Activated CD8-positive, alpha-beta memory T cell treated with anti-CD3 and anti-CD28 coated beads for 24 hours (primary cell): ENCODE measurements around the gene RPTOR.

Experiments used
- DNase-seq: peaks from one replicate; pipeline ENCODE4 v3.0.0-alpha.2; 2020

The RPTOR gene

GRCh38 chr17:80836971-80837481, 292.4 kb downstream of the RPTOR start:
- no peak for DNase-seq

- DNase-seq: no peak
Observed at GRCh38 chr17:80837711-80838110, 293.1 kb downstream of the RPTOR start.

GRCh38 chr17:80838311-80839025, 293.8 kb downstream of the RPTOR start:
- DNase-seq: no peak

DNA sequence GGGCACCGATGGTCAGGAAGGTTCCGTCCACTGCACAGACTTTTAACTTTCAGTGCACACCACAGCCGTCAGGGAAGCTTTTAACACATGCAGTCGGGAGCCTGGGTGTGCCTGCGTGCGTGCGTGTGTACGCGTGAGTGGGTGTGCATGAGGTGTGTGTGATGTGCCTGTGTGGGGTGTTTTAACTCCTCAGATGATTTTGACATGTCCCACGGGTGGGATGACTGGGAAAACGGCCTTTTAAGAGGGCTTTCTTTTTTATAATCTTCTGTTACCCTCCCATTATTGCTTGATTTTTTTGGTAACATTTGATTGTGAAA, 294.3 kb downstream of the RPTOR start:
- no peak for DNase-seq

DNA sequence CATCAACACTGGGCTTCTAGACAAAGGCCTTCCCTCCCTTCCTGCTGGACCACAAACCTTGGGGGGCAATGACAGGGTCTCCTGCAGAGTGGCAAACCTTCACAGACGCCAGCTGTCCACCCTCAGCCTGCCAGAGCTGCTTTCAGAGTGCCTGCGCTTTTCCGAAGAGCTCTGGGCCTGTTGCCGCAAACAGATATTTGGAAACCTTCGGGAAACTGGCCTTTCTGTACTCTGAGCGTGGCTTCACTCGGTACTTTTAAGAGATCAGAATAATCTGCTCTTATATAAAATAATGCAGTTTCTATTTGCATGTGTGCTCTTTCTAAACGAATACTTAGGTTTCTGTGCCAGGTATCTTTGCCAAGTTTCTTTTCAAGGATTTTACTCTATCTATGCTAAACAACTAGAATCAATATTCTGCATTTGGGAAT, 294.9 kb downstream of the RPTOR start:
- no peak for DNase-seq

GRCh38 chr17:80839970-80840369, 295.3 kb downstream of the RPTOR start:
- DNase-seq: no peak

DNA sequence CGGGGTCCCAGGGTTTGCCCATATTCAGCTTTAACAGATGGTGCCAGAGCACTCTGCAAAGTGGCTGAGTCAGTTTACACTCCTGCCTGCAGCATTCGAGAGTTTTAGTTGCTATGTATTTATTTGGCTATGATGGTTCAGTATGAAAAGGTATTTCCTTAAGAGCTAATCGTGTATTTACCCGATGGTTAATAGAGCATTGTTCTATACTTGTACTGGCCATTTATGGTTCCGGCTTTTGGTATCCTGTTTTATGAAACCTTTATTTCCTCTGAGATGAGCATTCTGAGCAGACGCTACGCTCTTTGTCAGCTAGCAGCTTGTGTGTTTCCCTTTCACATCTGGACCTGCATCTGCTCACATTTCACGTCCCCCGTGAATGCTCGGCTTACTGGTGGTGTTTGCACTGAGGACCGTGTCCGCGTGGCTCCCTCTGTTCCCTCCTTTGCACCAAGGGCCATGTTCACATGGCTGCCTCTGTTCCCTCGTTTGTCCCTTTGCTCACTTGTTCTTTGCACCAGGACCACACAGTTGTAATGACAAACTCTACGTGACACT, 297.9 kb downstream of the RPTOR start:
- no peak for DNase-seq

GRCh38 chr17:80843741-80844156, 299.1 kb downstream of the RPTOR start:
- DNase-seq: no peak

DNA sequence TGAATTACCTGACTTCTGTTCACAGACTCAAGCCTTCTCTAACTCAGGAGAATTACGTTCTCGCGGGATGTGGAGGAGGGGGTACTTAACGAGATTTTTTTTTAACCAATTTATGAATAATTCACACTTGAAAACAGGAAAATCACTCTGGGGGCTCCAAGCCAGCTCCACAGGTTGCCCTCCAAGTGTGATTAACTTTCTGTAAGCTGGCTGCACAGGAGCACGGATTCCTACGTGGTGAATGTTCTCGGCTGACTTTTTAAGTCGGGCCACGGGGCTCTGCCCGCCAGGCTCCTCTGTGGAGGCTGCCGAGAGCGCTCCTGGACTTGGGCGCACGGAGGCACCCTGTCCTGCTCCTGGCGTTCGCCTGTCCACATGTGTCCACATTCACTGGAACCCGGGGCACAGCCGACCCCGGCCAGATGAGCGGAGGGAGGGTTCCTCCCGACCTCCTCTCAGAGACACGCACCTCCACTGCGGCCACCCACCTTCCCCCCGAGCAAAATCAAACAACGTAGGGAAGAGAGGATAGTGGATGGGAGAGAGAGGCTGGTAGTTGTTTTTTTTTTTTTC, 299.9 kb downstream of the RPTOR start:
- DNase-seq: no peak

GRCh38 chr17:80845069-80845862, 300.6 kb downstream of the RPTOR start:
- no peak for DNase-seq

- no peak for DNase-seq
Observed at GRCh38 chr17:80845863-80846671, 301.4 kb downstream of the RPTOR start.

GRCh38 chr17:80846932-80847331, 302.3 kb downstream of the RPTOR start:
- DNase-seq: peak; percentile 74

DNA sequence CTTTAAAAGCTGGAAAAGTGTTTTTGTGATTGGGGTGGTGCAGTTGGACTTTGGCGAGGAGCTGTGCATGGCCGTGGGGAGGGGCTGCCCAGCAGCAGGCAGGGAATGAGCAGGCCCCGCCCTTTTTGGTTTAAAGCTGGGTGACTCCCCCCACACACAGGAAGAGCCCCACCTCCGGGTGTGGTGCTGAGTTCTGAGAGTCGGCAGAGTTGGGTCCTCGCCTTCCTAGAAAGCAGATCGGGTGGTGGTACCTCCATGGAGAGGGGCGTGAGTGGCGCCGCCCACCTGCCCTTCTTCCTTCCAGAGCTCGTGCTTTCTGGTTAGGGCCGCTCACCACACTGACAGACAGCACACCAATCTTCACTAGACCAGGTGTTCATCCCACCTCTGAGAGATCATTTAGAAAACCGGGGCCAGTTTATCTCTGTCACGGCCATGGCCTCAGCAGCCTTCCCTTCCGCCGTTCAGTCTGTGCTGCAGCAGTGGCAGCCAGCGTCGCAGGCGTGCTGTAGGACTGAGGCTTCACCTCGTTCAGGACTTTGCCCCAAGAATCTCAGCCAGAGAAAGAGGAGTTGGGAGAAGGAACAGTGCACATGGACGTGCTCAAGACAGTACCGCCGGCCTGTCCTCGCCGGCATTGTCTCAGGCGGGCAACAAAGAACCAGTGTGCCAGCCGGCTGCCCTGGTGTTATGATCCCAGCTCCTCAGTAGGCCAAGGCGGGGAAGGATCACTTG, 303.0 kb downstream of the RPTOR start:
- DNase-seq: peak; percentile 88

DNA sequence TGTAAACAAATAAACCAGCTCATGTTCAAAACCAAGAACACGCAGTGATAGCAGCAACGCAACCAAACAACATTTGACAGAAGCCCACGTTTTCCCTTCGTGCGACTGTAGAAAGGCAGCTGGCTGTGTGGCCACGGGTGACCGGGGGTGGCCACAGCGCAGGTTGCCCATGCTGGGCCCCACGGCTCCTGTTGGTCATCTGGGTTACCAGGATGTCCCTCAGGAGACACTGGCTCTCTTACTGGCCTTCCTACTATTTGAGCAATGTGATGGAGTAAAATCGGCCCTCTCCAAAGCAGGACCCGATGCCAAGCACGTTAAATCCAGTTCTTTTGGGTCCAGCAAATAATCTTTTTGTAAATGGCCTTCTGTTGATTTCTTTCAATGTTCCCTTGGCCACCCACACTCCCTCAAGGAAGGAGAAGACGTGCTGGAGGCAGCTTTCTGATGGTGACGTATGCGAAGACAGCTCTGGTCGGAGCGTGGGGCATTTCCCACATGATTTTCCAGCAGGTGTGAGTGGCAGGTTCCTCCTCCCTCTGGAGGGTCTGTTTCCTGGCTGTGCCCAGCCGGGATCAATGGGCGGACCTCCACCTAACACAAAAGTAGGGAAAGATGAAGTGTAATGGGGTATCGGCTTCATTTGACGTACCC, 303.9 kb downstream of the RPTOR start:
- no peak for DNase-seq

GRCh38 chr17:80849119-80849518, 304.5 kb downstream of the RPTOR start:
- DNase-seq: no peak

DNA sequence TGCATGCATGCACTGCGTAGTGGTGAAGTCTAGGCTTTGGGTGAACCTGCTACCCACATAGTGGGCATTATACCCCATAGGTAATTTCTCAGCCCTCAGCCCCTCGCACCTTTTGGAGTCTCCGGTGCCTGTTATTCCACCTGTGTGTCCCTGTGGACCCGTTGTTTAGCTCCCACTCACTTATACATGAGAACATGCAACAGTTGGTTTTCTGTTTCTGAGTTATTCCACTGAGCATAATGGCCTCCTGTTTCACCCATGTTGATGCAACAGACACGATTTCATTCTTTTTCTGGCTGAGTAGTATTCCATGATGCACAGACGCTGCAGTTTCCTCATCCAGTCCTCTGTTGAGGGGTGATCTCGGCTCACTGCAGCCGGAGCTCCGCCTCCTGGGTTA, 305.5 kb downstream of the RPTOR start:
- no peak for DNase-seq

GRCh38 chr17:80850817-80851216, 306.2 kb downstream of the RPTOR start:
- DNase-seq: no peak

DNA sequence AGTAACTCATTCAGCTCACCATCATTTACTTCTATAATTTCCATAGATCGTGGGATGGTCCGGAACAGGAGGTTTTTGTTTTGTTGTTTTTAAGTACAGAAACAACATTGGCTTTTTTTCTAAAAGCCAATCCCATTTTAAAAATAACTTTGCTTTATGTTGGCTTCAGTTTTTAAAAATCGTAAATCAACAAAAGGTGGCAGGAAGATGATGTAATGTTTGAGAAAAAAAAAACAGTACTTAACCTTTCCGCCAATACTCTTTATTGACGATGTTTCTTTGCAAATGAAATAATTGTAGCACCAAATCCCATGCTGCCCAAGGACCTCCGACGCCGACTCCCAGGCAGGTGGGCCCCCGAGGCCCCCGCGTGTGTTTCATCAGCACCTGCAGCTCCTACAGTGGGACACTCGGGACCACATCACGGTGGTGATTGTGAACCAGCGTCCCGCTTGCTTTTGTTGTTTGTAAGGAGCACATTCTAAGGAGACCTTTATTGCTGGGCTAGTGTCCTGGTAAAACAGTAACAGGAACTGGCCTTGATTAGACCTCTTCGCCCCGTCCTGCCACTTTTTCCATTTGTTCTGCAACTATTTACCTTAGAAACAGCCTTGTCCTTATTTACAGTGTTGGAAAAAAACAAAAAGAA, 306.8 kb downstream of the RPTOR start:
- DNase-seq: no peak

GRCh38 chr17:80852476-80853015, 307.9 kb downstream of the RPTOR start:
- no peak for DNase-seq

- no peak for DNase-seq
Observed at GRCh38 chr17:80853076-80853475, 308.4 kb downstream of the RPTOR start.

DNA sequence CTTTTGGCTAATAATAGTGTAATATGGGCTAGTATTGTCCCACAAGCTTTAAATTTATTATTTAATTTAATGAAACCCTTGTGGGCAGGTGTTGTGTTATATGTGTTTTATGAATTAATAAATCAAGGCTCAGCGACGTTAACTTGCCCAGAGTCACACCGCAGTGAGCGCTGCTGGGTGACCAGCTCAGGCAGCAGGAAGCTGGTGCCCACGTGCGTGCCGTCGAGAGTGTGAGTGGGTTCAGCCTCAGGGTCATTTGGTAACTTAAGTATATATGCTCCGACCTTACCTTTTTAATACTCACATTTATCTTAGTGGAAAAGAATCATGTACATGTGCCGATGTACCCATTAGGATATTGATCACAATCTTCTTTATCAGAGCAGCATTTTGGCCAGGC, 309.6 kb downstream of the RPTOR start:
- no peak for DNase-seq
